NCI-H2196 treated with DMSO at 0.1 percent for 48 hours (cell line): ENCODE measurements around the gene RALB.
"Not testable (repeated sequence)": the region's sequence is repeated elsewhere in the genome, so short reads cannot be mapped to it uniquely, and the experiment has no call there.

Experiments used
- DNase-seq: peaks from one replicate; lab custom pipeline; 2025; ENCODE audit not compliant: unreplicated experiment; lab: John Stamatoyannopoulos, UW

Gene RALB

DNA sequence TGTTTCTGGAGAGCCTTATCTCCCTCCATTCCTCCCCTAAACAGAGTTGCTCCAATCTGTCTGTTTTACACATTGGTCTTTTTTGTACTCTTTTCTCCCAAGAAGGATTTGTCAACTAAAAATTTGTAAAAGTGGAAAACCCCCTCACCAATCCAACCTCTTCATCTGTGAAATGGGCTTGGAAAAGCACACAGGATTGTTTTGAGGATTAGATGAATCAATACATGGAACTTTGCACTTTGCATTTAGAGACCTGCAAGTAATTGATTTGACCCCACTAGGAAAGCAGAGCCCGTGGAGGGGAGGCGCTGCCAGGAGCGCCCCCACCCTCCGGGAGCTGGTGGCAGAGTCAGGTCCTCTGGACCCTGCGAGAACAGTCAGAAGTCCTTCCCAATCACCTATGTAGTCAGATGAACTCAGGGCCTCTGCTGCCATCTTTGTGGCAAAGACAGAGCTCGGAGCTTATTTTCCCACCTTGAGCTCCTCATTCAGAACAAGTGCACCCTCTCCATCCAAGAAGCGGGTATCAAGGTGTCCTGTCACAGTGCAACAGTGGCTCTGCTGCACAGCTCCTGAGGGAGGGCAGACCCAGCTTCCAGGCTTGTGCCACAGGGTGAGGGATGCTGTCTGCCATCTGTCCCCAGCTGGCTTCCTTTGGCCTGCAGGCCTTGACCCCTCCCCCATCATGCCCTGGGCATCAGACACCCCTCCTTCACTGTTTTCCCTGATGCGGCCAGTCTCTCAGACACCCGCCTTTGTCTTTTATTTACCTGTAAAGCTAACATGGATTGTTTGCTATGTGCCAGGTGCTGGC lies 27.7 kb upstream of the RALB start:
- peak; percentile 66 for DNase-seq

DNA sequence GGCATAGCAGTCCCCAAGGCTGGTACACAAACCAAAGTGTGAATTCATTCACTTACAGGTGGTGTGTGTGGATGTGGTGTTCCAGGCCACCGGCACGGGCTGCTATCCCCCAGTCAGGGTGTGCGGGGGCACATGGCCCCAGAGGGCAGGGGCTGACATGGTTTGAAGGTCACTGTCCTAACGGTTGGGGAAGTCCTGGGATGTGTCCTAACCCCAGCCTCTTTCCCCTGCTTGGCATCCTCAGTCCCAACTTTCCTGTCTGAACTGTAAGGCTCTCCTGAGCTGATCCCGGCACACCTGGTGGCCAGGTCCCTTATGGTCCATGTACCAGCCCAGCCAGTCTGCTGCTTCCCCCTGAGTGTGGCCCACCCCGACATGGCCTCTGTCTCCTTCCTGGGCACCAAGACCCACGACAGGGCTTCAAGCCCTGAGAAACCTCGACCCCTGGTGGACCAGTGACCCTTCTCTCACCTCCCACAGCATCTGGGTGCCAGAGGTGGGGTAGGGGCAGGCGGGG lies 27.0 kb upstream of the RALB start:
- no peak for DNase-seq

DNA sequence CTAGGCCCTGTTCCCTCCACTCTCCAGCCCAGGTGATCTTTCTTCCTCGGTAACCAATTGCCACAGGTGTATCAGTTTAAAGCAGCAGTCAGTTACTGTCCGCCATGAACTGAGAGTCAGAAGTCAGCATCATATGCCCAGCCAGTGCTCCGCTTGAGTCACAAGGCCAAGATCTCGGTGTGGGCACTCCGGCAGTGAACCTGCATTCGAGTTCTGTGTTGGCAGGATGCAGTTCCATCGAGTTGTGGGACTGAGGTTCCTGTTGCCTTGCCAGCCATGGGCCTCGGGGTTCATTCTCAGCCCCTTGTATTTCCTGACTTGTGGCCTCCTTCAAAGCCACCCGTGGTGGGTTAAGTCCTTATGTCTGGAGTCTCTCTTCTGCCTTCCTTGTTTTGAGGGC lies 26.3 kb upstream of the RALB start:
- DNase-seq: no peak

DNA sequence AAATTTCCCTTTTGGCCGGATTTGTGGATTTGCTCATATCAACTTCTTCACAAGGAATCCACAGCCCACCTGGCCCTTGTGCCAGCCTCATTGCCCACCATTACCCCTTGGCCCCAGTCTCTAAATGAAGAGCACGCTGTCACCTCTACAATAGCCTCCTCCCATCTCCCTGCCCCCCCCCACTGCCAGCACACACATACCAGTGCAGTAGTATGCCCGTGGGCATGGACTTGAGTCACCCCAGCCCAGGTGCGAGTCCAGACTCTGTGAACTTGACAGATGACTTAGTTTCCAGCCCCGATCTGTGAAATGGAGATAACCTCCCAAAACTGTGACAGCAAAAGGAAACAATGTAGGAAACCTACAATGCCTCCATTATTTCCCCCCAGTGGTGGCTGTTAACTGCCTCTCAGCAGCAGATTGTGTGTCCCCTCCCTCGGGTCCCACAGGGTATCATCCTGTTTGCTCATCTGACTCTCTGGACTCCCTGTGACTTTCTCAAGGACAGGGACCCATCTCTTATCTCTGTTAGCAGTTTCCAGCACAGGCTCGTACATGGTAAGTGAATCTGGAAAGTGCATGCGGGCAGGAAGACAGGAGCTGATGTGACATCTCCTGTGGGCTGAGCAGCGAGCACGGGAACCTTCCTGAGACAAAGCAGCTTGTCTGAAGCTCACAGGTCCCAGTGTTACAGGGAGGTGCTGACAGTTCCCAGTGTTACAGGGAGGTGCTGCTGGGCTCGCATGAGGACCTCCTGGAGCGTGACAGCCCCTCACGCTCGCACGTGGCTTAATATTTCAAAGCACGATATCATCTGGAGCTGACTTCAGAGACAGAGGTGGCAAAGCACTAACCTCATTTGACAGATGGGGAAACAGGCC lies 25.3 kb upstream of the RALB start:
- no peak for DNase-seq

DNA sequence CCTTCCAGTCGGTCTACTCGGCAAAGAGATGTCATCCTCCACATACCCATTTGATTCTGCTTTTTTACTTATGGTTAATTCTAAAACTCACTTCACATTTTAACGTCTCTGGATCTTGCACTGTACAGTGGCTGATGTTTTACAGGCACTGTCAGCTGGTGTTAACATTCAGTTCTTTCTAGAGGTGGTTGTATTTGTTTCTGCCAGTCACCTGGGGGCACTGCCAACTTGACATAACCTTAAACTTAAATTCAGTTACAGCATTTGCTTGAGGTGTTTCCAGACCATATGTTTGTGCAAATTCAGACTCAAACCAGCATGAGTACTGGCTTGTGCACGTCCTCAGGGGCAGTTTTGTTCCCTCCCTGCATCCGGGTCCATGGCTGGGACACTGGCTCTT lies 24.1 kb upstream of the RALB start:
- no peak for DNase-seq

DNA sequence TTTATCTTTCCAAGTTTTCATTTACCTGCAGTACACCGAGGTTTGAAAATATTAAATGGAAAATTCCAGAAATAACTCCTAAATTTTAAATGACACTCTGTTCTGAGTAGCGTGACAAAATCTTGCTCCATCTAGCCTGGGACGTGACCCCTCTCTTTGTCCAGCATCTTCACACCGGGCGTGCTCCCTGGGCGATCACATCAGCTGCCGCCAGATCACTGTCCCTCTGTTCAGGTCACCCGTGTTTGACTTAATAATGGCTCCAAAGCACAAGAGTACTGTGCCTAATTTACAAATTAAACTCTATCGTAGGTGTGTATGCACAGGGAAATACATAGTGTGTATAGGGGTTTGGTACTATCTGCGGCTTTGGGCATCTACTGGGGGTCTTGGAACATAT lies 23.3 kb upstream of the RALB start:
- DNase-seq: no peak

DNA sequence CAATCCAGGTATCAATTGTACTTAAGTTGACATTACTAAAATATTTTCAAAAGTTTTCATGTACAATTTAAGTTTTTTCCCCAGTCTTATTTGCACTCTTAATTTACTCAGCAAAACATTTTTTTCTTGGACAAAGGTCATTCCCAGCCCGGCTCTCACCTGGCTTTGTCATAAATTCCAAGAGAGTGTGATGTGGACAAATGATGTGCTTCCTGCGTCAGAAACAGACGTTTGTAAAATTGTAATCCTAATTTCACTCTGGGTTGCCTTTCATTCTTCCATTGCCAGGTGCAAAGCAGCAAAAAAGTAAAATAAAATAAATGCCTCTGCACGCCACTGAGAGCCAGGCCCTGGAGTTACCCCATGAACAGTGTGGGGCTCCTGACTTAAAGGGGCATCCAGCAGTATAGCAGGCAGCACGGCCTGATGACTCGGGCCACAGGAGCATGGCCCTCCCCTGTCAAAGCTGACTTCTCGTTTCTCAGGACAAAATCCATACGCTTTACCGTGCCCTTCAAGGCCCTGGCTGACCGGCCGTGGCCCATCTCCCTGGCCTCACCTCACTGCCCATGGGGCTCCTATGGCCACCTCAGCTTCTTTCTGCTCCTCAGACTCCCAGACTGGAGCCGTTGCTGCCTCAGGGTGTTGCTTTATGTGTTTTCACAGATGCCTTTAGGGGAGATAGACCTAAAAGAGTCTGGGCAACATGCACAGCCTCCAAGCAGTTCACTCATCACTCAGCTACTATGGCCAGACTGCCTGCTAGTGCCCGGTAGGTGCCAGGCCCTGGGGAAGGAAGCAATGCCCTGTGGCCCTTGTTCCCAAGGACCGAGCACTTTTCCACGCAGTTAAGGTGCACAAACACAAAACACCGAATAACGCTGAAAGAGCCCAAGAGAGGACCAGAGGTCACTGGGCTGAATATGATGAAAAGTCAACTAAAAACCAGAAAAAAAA lies 21.9 kb upstream of the RALB start:
- DNase-seq: no peak

DNA sequence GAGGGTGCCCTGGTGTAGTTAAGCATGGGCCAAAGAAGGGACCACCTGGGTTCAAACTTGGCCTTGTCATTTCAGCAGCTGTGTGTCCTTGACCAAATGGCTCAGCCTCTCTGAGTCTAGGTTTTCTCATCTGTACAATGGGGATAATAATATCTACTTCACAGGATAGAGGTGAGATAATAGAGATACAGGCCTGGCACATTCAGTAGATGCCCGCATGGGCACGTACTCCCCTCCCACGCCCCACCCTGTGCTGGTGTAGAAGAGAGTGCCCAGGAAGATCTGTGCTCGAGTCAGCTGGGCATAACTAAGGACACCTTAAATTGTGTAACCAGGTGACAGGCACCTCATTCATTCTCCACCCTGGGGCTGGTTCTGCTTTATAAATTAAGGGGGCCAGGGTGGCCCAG lies 21.1 kb upstream of the RALB start:
- no peak for DNase-seq

DNA sequence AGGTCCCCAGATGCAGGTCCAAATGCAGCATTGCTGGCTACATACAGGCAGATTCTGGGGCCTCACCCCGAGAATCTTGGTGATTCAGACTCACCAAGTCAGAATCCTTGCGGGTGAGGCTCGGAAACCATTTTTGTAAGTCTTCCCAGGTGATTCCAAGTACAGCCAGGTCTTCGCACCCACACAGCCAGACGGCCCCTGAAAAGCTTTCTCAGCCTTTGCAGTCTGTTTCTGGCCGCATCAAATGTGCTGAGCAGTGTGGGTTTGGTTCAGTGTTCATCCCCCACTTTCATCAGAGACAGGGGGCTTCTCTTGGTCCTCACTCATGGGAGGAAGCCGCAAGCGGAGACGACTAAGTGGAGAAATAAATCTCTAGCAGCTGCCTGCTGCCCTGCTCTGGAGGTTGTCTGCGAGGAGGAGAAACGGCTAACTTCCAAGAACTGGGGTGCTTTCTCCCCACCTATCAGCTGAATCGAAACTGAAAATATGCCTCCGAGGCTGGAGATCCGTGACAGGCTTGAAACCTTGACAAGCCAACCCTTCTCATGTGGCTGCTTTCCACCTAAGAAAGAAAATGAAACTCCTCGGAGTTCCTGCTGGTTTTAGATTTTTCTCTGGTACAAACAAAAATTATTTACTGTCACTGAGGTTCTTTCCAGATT lies 20.5 kb upstream of the RALB start:
- DNase-seq: no peak

DNA sequence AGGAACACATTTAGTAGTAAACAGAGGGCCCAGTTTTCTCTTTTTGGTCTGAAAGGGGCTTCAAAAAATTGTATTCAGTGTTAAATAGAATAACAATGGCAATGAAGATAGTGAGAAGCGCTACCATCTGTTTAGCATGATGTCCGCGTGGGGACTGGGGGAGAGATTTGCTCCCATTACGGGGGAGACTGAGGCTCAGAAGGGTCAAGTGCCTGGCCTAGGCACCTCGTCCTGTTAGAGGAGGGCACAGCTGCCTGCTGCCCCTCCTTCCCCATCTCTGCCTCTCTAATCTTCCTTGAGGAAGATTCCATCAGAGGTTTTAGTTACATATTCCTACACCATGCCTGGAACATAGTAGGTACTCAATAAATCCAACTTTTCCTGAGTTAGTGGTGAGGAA lies 19.4 kb upstream of the RALB start:
- DNase-seq: no peak

DNA sequence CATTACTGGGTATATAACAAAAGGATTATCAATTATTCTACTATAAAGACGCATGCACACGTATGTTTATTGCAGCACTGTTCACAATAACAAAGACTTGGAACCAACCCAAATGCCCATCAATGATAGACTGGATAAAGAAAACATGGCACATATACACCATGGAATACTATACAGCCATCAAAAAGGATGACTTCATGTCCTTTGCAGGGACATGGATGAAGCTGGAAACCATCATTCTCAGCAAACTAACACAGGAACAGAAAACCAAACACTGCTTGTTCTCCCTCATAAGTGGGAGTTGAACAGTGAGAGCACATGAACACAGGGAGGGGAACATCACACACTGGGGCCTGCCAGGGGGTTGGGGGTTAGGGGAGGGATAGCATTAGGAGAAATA lies 17.5 kb upstream of the RALB start:
- not testable (repeated sequence) for DNase-seq

DNA sequence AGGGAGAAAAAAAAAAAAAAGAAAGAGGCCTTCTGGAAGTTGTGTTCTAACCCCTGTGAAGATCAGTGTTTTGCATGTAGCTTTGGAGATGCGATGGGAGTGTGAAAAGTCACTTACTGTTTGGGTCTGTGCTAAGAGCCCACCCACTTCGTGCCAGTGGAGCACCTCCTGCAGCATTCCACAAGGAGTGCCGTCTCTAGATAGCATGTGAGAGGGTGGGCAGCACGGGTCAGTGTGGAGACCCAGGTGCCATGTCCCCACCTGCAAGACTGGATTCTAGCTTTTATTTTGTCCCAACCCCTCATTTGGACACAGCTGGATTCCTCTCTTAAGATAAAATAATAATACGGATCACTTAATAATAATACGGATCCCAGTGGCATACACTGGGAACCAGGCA lies 17.0 kb upstream of the RALB start:
- no peak for DNase-seq

DNA sequence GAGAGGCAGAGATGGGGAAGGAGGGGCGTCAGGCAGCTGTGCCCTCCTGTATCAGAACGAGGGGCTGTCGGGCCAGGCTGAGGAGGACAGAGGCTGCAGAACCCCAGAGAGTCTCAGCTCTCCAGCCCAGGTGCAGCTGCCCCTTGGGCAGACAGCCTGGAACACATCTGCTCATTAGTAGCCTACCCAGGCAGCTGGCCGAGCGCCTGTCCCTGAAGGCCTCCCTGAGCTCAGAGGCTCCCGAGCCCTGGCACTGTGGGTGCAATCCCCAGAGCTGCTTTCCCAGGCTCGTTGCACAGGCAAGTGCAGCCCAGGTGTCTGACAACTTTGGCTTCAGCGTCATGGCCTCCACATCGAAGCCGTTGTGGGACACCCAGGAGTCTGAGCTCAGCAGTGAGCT lies 16.3 kb upstream of the RALB start:
- no peak for DNase-seq

DNA sequence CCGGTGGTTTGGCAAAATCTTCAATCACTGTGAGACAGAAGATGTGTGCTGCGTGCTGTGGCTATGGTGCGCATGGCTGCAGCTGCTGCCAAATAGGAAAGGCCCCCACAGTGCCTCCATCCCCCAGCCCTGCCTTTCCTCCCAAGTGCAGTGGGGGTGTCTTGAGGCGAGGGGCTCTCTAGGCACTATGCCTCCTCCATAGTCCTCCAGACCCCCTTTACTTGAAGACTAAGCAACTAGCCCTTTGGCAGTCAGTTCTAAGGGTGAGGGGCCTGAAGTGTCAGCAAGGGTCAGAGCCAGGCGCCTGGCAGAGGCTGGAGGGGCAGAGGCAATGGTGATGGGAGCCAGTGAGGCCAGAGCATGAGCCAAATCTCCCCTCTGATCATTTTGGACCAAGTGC lies 15.9 kb upstream of the RALB start:
- no peak for DNase-seq

DNA sequence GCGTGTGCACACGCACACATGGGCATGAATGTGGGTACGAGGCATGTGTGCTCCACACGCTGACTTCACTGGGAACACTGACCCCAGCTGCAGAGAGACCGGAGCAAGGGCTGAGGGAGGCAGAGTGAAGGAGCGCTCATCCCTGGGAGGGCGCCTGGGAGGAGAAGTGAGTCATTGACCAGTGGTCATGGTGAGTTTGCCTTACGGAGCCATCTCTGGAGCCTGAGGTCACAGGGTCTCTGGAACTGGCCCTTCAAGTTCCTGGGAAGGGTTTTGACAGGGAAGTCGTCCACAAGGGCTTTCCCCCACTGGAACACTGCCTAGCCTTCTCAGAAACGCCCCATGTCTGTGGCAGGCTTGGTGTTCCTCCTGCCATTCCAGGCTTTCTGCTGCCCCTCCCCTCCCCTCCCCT lies 15.2 kb upstream of the RALB start:
- no peak for DNase-seq

DNA sequence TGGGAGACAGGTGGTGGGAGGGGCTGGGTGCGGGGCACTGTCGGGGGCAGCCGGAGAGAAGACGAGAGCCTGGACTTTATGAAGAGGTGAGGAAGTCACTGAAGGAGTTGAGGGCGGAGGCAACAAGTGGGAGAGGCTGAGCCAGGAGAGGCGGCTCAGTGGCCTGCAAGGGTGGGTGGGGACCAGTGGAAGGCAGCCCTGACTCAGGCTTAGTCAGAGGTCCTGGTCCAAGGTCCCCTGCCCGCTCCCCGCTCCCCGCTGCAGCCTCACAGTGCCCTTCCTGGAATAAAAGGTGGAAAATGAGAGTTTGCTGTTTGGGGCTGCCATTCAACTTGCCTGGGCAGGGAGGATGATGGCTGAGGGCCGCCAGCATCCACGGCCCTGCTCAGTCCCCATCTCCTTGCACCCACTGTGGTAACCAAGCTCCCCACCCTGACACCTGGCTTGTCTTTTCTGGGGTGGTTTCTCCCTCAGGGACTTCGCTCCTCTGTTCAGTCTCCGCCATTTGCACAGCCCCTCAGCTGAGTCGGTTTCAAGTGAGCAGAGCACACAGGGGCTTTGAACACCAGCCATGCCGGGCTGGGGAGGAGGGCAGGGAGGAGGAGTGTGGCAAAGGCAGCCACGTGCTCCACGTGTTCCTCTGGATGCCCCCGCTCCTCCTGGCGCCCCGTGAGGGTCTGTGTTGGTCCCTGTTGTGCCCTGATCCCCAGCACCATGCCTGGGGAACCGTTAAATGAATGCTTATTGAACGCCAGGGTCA lies 13.7 kb upstream of the RALB start:
- DNase-seq: no peak

DNA sequence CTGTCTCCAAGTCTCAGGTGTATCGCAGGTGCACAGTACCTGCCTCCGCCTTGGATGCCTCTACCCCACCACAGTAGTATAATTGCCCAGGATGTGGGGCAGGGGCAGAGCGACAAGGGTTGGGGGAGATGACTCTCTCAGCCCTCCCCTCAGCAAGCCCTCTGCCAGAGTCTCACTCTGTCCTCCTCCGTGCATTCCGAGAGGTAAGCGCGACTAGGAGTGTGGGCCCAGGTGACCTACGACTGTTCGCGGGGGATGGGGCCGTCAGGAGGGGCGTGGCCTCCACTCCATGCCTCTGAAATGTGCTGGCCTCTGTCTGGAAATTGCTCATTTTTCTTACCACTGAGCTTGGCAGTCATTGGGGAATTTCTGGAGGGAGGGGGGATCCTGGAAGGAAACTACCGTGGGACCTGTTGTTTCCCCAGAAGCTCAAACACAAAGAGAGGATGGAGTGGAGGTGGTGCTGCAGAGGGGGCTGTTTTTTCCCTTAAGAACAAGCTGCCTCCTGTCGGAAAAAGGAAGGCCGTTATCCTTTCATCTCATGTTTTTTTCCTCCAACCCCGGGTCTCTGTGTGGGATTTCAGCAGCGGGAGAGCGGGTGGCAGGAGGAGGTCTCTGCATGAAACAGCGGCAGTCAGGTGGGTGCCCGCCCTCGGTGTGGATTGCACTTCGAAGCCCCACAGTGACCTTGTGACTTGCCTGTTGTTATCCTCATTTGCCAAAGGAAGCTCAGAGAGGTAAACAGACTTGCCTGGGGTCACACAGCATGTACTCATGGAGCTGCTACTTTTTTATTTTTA lies 13.0 kb upstream of the RALB start:
- no peak for DNase-seq

DNA sequence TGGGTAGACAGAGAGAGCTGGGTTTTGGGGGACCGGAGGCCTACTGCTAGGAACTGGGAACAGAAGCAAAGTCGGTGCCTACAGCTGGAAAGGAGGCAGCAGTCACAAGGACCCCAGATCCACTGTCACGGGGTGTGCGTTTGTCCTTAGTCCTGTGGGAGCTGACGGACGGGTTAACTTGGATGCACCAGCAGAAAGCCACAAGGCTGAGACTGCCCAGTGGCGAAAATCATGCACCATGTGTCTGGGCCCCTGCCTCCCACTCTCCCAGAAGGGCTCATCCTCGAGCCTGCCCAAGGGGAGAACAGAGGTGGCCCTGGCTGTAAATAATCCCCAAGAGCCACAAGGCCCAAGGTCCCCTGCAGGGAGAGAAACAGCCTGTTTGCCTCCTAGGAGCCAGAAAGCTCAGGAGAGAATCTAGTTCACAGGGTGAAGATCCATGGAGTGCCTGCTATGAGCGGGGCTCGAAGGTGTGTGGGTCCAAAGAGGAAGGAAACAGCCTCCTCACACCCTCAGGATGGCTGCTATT lies 11.7 kb upstream of the RALB start:
- no peak for DNase-seq

DNA sequence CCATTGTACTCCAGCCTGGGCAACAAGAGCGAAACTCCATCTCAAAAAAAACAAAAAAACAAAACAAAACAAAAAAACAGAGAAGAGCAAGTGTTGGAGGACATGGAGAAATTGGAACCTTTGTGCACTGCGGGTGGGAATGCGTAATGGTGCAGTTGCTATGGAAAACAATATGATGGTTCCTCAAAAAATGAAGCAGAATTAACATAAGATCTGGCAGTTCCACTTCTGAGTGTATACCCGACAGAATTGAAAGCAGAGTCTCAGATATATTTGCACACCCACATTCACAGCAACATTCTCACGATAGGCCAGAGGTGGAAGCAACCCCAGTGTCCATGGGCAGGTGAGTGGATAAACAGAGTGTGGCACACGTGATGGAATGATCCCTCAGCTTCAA lies 11.0 kb upstream of the RALB start:
- DNase-seq: no peak
